NK-92 treated with Interleukin-12 subunit alpha and Interleukin-12 subunit beta, amount 100 ng/mL, for 24 hours (cell line): ENCODE data around the gene CCDC148.
"Not testable (repeated sequence)": the region's sequence is repeated elsewhere in the genome, so short reads cannot be mapped to it uniquely, and the experiment has no call there.

Experiments used
- DNase-seq: peaks from one replicate; lab custom pipeline; 2025; lab: John Stamatoyannopoulos, UW

CCDC148 gene

GRCh38 chr2:158482594-158482993 lies 26.0 kb upstream of the CCDC148 start:
- no peak for DNase-seq

- no peak for DNase-seq
Observed at GRCh38 chr2:158481116-158481515, 24.6 kb upstream of the CCDC148 start.

- no peak for DNase-seq
Observed at GRCh38 chr2:158478816-158479215, 22.3 kb upstream of the CCDC148 start.

GRCh38 chr2:158478237-158478636 lies 21.7 kb upstream of the CCDC148 start:
- DNase-seq: no peak

GRCh38 chr2:158477202-158477601 lies 20.6 kb upstream of the CCDC148 start:
- no peak for DNase-seq

GRCh38 chr2:158474526-158475011 lies 18.0 kb upstream of the CCDC148 start:
- DNase-seq: not testable (repeated sequence)

GRCh38 chr2:158473719-158474392 lies 17.3 kb upstream of the CCDC148 start:
- DNase-seq: no peak

- DNase-seq: not testable (repeated sequence)
Observed at GRCh38 chr2:158473300-158473699, 16.7 kb upstream of the CCDC148 start.

GRCh38 chr2:158472829-158473228 lies 16.3 kb upstream of the CCDC148 start:
- not testable (repeated sequence) for DNase-seq

- no peak for DNase-seq
Observed at GRCh38 chr2:158467248-158467647, 10.7 kb upstream of the CCDC148 start.

- no peak for DNase-seq
Observed at GRCh38 chr2:158464426-158465281, 8.1 kb upstream of the CCDC148 start.

GRCh38 chr2:158463496-158464095 lies 7.0 kb upstream of the CCDC148 start:
- DNase-seq: no peak

- no peak for DNase-seq
Observed at GRCh38 chr2:158460632-158461297, 4.2 kb upstream of the CCDC148 start.

- DNase-seq: no peak
Observed at GRCh38 chr2:158459161-158460003, 2.8 kb upstream of the CCDC148 start.

- no peak for DNase-seq
Observed at GRCh38 chr2:158458617-158458920, 2.0 kb upstream of the CCDC148 start.

- DNase-seq: no peak
Observed at GRCh38 chr2:158457826-158458616, 1.5 kb upstream of the CCDC148 start.

GRCh38 chr2:158457092-158457825 lies 706 bp upstream of the CCDC148 start:
- DNase-seq: peak; percentile 14

- DNase-seq: no peak
Observed at GRCh38 chr2:158443606-158444005, 12.9 kb downstream of the CCDC148 start.

GRCh38 chr2:158439062-158439461 lies 17.5 kb downstream of the CCDC148 start:
- not testable (repeated sequence) for DNase-seq

- not testable (repeated sequence) for DNase-seq
Observed at GRCh38 chr2:158433716-158434115, 22.8 kb downstream of the CCDC148 start.
